HUES48 (cell line): ENCODE data around the gene KIF26B.

Experiments
- H3K27ac ChIP-seq: one replicate; pipeline ENCODE4 v1.7.0; 2013; ENCODE audit warnings: low read depth, low read length, inconsistent platforms
- H3K27me3 ChIP-seq: 2 replicates; pipeline ENCODE4 v1.6.1; 2013; ENCODE audit warnings: mild to moderate bottlenecking, low read length; ENCODE audit not compliant: control insufficient read depth, insufficient read depth
- H3K36me3 ChIP-seq: 2 replicates; pipeline ENCODE4 v1.6.1; 2013; ENCODE audit warnings: low read length; ENCODE audit not compliant: control insufficient read depth, insufficient read depth
- H3K4me1 ChIP-seq: 2 replicates; pipeline ENCODE4 v1.6.1; 2013; ENCODE audit warnings: mild to moderate bottlenecking, low read length; ENCODE audit not compliant: control insufficient read depth, insufficient read depth
- H3K4me3 ChIP-seq: 2 replicates; pipeline ENCODE4 v1.5.1; 2013; ENCODE audit warnings: mild to moderate bottlenecking, low read depth, low read length
- H3K9ac ChIP-seq: 2 replicates; pipeline ENCODE4 v1.6.1; 2013; ENCODE audit warnings: mild to moderate bottlenecking, low read depth, low read length, moderate library complexity
- H3K9me3 ChIP-seq: 2 replicates; pipeline ENCODE4 v1.6.1; 2013; ENCODE audit warnings: low read length; ENCODE audit not compliant: control insufficient read depth, insufficient read depth

The KIF26B gene

GRCh38 chr1:245600658-245601057 lies 445.9 kb downstream of the KIF26B start:
- no peaks in the 10 kb centered on the region for H3K36me3 ChIP-seq
- no peak overlapping the region for H3K4me3 ChIP-seq
- H3K4me1 ChIP-seq, result no peaks in the 10 kb centered on the region
- no peak overlapping the region for H3K27ac ChIP-seq
- H3K27me3 ChIP-seq, result no peaks in the 10 kb centered on the region
- H3K9me3 ChIP-seq, result no peaks in the 10 kb centered on the region
- H3K9ac ChIP-seq, result no peak overlapping the region

GRCh38 chr1:245603311-245603865 lies 448.6 kb downstream of the KIF26B start:
- no peaks in the 10 kb centered on the region for H3K36me3 ChIP-seq
- H3K9me3 ChIP-seq, result no peaks in the 10 kb centered on the region
- no peak overlapping the region for H3K9ac ChIP-seq
- H3K27me3 ChIP-seq, result no peaks in the 10 kb centered on the region
- H3K27ac ChIP-seq, result no peak overlapping the region
- no peaks in the 10 kb centered on the region for H3K4me1 ChIP-seq
- no peak overlapping the region for H3K4me3 ChIP-seq

GRCh38 chr1:245604979-245605378 lies 450.2 kb downstream of the KIF26B start:
- no peaks in the 10 kb centered on the region for H3K36me3 ChIP-seq
- no peak overlapping the region for H3K27ac ChIP-seq
- no peak overlapping the region for H3K9ac ChIP-seq
- H3K9me3 ChIP-seq, result no peaks in the 10 kb centered on the region
- no peak overlapping the region for H3K4me3 ChIP-seq
- H3K4me1 ChIP-seq, result no peaks in the 10 kb centered on the region
- H3K27me3 ChIP-seq, result no peaks in the 10 kb centered on the region

- no peak overlapping the region for H3K9ac ChIP-seq
- H3K4me1 ChIP-seq, result no peaks in the 10 kb centered on the region
- no peak overlapping the region for H3K4me3 ChIP-seq
- H3K9me3 ChIP-seq, result no peaks in the 10 kb centered on the region
- H3K27ac ChIP-seq, result no peak overlapping the region
- no peaks in the 10 kb centered on the region for H3K36me3 ChIP-seq
- no peaks in the 10 kb centered on the region for H3K27me3 ChIP-seq
Observed at GRCh38 chr1:245605480-245606156, 450.8 kb downstream of the KIF26B start.

GRCh38 chr1:245606157-245606725 lies 451.5 kb downstream of the KIF26B start:
- H3K27ac ChIP-seq, result no peak overlapping the region
- H3K9me3 ChIP-seq, result no peaks in the 10 kb centered on the region
- H3K27me3 ChIP-seq, result no peaks in the 10 kb centered on the region
- no peak overlapping the region for H3K4me3 ChIP-seq
- no peaks in the 10 kb centered on the region for H3K36me3 ChIP-seq
- H3K4me1 ChIP-seq, result no peaks in the 10 kb centered on the region
- no peak overlapping the region for H3K9ac ChIP-seq

GRCh38 chr1:245608271-245608670 lies 453.5 kb downstream of the KIF26B start:
- Histone ChIP-seq H3K9ac (no peak overlapping the region), H3K4me1 (no peaks in the 10 kb centered on the region), H3K4me3 (no peak overlapping the region), H3K27ac (no peak overlapping the region), H3K9me3 (no peaks in the 10 kb centered on the region), H3K27me3 (no peaks in the 10 kb centered on the region), H3K36me3 (no peaks in the 10 kb centered on the region)

GRCh38 chr1:245609354-245610150 lies 454.8 kb downstream of the KIF26B start:
- H3K9ac ChIP-seq, result no peak overlapping the region
- H3K36me3 ChIP-seq, result no peaks in the 10 kb centered on the region
- H3K4me3 ChIP-seq, result no peak overlapping the region
- H3K27me3 ChIP-seq, result no peaks in the 10 kb centered on the region
- H3K27ac ChIP-seq, result no peak overlapping the region
- H3K4me1 ChIP-seq, result no peaks in the 10 kb centered on the region
- no peaks in the 10 kb centered on the region for H3K9me3 ChIP-seq

GRCh38 chr1:245611251-245611650 lies 456.5 kb downstream of the KIF26B start:
- Histone ChIP-seq H3K4me3 (no peak overlapping the region), H3K36me3 (no peaks in the 10 kb centered on the region), H3K9ac (no peak overlapping the region), H3K9me3 (no peaks in the 10 kb centered on the region), H3K27ac (no peak overlapping the region), H3K27me3 (no peaks in the 10 kb centered on the region), H3K4me1 (no peaks in the 10 kb centered on the region)

- Histone ChIP-seq H3K36me3 (no peaks in the 10 kb centered on the region), H3K27me3 (no peaks in the 10 kb centered on the region; the same call in 1 of the 2 replicates)
Observed at GRCh38 chr1:245614476-245614875, 459.7 kb downstream of the KIF26B start.

GRCh38 chr1:245615001-245615400 lies 460.2 kb downstream of the KIF26B start:
- H3K36me3 ChIP-seq, result no peaks in the 10 kb centered on the region
- no peak overlapping the region for H3K27ac ChIP-seq
- no peak overlapping the region for H3K9ac ChIP-seq
- no peaks in the 10 kb centered on the region for H3K4me1 ChIP-seq
- no peak overlapping the region for H3K4me3 ChIP-seq
- H3K27me3 ChIP-seq, result no peaks in the 10 kb centered on the region; the same call in 1 of the 2 replicates
- H3K9me3 ChIP-seq, result no peaks in the 10 kb centered on the region

More at GRCh38 chr1:245614476-245614875, 459.7 kb downstream of the KIF26B start:
- no peaks in the 10 kb centered on the region for H3K9me3 ChIP-seq
- no peak overlapping the region for H3K9ac ChIP-seq
- H3K4me3 ChIP-seq, result no peak overlapping the region
- no peaks in the 10 kb centered on the region for H3K4me1 ChIP-seq
- no peak overlapping the region for H3K27ac ChIP-seq

- no peaks in the 10 kb centered on the region; the same call in 1 of the 2 replicates for H3K27me3 ChIP-seq
- H3K27ac ChIP-seq, result no peak overlapping the region
- no peaks in the 10 kb centered on the region for H3K36me3 ChIP-seq
- H3K9me3 ChIP-seq, result no peaks in the 10 kb centered on the region
- H3K4me1 ChIP-seq, result 0 out of 2 replicates have a peak, but pooled peaks cover 4% of the 10 kb centered on the region
- no peak overlapping the region for H3K4me3 ChIP-seq
- no peak overlapping the region for H3K9ac ChIP-seq
Observed at GRCh38 chr1:245621589-245621988, 466.8 kb downstream of the KIF26B start.
